NCI-H2196 (cell line): Measurements from ENCODE around the gene ERGIC3.

Experiments used
- DNase-seq: peaks from one replicate; lab custom pipeline; 2025; ENCODE audit not compliant: unreplicated experiment; lab: John Stamatoyannopoulos, UW

ERGIC3 gene

DNA sequence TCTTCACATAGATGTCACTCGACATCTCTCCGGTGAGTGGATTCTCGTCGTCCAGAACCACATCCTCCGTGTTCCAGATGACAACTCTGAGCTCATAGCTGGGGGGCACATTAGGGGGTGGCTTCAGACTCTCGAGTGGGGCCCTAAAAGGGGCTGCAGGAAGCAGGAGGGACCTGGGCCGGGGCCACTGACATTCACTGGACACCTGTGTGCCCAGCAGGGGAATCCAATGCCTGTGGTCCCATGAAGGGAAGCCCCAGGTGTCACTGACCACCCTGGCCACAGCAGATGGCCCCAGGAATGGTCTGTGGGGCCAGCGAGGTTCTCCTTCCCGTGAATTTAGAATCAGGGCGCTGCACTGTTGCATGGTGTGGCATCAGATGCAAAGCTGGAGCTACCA is 18.7 kb downstream of the ERGIC3 start:
- DNase-seq: no peak

DNA sequence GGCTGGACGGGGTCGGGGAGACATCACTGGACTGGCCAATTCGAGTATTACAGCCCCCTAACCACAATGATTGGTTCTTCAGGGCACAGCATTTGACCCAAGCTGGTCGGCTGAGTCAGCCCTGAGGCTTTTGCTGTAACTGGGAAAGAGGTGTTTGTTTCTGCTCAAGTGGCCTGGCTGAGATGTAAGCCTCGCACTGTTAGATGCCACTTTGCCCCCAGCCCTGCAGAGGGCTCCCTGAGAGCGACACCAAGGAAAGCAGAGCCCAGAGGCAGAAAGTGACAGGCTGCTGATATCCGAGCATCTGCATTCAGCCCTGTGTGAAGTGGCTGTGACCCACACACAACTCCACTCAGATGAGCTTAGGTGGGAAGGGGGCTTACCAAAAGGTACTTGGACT is 19.4 kb downstream of the ERGIC3 start:
- peak; percentile 74 for DNase-seq

DNA sequence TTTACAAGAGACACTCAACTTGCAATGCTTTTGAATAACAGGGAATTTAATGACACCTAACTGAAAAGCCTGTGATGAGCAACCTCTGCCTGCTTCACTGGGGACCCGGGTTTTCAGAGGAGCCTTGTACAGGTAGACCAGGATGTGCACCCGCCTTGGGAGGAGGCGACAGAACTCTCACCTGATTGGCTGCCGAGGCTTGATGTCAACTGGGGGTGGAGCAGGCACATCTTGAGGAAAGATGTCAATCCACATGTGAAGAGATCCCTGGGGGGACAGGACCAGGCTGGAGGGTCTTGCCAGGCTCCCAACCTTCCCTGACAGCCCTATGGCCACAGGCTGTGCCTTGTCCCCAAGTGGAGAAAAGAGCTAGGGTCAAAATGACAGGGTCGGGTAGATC is 19.8 kb downstream of the ERGIC3 start:
- DNase-seq: peak; percentile 21

DNA sequence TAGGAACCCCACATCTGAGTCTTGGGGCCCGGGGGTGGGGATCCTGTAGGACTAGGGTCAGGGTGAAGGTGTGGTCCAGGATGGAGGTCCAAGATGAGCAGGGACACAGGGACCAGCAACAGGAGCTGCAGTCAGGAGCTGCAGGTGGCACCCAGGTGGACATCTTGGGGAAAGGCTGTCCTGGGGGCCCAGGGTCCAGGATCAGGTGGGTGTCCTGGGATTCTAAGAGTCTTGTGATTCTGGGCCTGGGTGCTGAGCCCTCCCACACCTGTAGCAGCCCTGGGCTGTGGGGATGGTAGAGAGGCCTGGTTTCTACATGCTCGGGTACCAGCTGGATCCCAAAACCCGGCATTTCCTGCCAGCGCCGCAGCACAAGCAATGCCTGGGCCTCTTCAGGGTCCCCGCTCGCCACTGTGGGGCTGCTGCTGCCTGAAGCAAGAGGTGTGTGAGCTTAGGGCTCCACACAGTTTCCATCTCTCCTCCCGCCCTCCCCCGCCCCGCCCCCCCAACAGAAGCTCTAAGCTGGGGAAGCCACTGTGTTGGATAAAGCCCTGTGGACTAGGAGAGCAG is 20.7 kb downstream of the ERGIC3 start:
- no peak for DNase-seq

DNA sequence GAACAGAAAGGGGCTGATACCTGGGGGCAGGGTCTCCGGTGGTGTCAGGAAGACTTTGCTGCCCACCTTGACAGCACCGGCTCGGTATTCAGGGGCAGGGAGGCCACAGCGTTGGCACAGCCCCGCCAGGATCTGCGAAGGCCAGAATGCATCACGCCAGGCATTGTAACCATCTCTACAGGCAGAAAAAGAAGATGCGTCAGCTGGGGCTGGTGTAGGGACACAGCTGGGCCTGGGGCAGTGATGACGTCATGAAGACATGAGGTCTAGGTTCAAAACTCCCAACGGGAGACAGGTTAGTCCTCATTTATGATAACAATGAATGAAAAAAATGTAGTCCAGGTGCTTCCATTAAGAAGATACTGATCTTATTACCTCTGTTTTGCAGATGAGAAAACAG is 22.0 kb downstream of the ERGIC3 start:
- DNase-seq: no peak

DNA sequence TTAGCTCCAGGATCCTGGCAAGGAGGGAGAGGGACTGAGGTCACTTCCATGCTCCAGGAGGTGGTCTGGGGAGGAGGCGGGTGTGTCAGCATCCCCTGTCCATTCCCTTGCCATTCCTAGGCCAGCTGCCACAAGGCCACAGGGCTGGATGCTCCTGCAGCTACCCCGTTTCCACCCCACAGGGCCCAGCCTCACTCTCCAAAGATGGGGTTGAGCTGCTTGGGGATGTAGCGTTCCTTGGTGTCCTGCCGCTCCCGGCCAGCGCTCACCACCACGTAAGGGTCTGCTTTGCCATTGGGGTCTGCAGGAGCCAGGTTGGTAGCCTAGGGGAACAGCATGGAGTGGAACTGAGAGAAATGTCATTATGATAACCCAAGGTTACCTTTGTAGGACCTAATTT is 23.0 kb downstream of the ERGIC3 start:
- DNase-seq: no peak

DNA sequence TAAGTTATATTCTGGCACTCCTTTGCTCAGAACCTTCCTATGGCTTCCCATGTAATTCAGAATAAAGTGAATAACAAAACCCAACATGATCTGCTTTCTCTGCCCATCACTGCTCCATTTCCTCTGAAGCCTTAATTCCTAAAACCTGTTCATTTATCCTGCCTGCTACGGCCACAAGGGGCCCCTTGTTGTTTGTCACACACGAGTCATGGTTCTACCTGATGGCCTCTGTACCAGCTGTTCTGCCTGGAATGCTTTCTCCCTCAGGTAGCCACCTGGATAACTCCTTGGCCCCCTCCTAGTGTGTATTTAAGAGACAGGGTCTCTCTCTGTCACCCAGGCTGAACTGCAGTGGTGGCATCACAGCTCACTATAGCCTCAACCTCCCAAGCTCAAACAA is 26.8 kb downstream of the ERGIC3 start:
- DNase-seq: peak; percentile 28

DNA sequence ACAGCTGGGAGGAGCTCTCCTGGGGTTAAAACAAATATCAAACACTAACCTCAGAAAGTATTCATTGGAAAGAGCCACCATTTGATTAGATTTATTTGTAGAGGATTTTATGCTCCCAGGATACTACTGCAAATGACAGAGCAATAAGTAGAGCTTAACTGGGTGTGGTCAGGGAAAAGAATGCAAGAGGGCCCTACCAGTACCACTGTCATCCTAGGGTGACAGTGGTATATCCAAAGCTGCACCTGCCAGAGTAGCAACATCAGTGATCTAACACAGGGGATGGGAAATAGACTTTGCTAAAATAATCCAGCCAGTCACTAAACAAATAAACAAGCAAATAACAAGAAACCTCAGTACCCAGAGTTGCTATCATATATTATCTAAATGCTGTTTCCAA is 29.7 kb downstream of the ERGIC3 start:
- DNase-seq: no peak

DNA sequence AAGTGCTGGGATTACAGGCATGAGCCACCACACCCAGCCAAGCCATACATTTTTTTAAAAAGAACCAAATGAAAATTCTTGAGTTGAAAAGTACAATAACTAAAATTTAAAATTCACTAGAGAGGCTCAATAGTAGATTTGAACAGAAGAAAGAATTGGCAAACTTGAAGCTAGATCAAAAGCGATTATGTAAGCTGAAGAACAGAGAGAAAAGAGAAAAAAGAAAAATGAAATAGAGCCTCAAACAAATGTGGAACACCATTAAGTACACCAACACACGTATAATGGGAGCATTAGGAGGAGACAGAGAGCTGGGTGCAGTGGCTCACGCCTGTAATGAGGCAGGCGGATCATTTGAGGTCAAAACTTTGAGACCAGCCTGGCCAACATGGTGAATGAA is 31.0 kb downstream of the ERGIC3 start:
- no peak for DNase-seq

DNA sequence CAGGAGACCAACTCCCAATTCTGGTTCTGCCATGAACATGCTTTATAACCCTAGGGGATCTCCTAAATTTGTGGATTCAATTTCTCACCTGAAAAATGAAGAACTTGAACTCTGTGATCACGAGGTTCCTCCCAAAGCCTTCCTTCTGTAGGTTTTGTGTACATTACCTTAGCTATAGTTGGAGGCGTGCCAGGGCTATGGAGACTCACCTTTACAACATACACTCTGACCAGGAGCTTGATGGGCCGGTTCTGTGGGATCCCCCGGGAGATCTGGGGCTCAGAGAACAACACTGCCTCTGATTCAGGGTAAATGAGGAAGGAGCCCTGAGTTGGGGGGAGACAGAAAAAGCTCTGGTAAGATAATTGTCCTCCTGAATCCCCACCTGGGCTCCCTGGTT is 34.1 kb downstream of the ERGIC3 start:
- DNase-seq: no peak

DNA sequence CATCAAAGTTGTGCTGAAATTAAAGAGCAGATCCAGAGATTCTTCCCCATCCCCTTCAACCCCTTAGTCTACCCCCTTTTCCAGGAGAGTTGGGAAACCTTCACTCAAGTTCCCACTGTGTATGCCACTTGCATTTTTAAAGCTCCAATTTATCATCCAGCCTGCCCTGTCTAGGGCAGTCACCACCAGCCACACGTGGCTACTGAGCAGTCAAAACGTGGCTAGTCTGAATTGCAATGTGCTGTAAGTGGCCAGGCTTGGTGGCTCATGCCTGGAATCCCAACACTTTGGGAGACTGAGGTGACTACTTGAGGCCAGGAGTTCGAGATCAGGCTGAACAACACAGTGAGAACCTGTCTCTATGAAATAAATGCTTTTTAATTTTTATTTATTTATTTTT is 34.9 kb downstream of the ERGIC3 start:
- no peak for DNase-seq

DNA sequence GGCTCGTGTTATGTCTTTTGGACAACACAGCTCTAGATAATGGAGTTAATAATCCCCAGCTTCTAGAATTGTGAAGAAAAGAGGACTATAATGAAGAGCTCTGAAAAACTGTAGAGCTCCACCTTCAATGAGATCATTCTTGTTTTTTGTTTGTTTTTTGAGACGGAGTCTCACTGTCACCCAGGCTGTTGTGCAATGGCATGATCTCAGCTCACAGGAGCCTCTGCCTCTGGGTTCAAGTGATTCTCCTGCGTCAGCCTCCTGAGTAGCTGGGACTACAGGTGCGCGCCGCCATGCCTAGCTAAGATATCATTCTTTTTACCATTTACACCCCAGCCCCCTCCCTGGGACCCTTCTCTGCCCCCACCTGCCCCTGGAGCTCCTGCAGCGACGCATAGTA is 36.6 kb downstream of the ERGIC3 start:
- DNase-seq: no peak

DNA sequence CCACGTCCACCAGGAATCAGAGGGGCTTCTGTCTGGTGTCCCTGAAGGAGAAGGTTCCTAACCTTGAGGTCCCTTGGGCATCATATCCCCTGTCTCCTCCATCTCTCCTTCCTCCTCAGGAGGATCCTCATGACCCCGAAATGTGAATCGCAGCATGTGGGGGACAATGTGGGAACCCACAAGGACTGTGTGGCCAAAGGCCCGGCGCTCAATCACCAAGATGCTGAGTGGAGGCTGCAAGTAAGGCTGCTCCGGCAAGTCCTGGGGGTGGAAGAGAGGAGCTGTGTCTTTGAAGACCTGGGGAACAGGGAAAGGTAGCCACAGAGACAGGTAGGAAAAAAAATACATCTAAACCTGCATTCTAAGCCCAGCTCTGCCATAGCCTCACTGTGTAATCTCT is 37.3 kb downstream of the ERGIC3 start:
- no peak for DNase-seq

DNA sequence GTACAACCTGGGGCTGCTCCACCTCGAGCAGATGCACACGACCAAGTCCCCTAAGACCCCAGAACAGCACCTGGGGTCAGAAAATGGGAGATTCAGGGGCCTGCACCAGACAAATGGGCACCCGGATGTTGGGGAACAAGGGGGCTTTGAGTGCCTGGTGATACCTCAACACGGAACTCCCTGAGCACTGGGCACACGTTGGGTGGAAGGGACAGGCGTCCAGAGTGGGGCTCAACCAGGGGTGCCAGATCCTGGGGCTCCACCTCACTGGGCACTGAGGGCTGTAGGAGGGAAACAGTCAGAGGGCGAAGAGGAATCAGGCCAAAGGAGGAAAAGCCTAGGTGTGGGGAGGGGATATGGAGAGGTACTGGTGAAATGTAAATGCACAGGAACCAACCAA is 40.3 kb downstream of the ERGIC3 start:
- DNase-seq: no peak

DNA sequence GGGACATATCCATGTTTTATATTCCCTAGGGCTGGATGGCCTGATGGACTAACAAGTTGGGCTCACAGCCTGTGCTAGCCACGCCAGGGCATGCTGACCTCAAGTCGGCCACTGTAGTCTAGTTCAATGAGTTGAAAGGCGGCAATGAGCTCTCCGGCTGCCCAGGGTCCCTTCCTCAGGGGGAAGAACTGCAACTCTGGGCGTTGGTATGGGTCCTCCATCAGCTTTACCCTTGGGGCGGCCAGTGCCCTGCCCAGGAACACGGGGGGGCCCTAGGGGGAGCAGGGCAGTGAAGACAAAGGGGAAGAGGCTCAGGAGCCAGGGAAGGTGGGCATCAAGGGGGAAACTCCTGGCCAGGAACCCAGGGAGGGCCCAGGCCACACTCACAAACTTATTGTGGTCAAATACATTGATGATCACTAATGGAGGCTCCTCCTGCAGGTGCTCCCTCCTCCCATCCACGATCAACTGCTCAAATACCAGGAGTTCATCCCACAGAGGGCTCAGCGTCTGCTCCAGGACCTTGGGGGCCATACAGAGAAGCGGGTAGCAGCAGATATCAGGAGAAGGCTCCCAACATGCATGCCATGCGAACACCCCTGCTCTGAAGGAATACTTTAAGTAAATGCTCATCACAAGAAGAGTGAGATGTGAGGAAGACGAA is 41.0 kb downstream of the ERGIC3 start:
- DNase-seq: no peak

DNA sequence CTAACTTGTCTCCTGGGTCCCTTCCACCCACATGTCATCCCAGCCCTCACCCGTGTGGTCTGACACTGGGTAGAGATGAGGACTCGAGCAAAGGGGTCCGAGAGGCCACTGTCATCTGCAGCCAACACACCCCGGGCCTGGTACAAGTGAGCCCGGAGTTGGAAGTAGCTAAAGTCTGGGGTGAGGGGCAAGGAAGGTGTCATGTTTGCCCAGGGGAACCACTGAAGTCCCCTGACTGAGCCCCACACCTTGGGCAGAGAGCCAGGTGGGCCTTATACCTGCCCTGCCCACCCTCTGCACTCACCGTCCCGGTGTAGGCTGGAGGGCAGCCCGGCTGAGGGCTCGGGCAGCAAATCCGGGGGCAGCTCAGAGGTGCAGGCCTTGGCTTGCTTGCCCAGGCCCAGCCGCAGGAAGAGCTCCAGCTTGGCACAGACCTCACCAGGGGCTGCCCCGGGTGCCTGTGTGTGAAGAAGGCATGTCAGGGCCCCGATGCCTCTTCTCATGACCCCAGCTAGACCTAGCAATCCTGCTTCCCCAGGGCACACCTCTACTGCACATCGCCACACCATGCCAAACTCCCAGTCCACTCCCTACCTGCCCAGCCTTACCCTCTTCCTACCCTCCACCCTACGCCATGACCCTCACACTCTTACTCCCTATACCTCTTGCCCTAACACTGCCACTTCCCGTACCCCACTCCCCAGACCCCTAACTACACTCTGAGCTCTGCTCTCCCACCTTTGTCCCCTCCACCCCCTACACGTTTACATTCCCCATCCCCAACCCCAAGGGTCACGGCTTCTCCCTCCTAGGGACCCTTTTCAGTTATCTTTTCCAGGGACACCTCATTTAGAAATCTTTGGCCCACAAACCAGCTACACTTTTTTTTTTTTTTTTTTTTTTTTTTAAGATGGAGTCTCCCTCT is 42.0 kb downstream of the ERGIC3 start:
- no peak for DNase-seq

DNA sequence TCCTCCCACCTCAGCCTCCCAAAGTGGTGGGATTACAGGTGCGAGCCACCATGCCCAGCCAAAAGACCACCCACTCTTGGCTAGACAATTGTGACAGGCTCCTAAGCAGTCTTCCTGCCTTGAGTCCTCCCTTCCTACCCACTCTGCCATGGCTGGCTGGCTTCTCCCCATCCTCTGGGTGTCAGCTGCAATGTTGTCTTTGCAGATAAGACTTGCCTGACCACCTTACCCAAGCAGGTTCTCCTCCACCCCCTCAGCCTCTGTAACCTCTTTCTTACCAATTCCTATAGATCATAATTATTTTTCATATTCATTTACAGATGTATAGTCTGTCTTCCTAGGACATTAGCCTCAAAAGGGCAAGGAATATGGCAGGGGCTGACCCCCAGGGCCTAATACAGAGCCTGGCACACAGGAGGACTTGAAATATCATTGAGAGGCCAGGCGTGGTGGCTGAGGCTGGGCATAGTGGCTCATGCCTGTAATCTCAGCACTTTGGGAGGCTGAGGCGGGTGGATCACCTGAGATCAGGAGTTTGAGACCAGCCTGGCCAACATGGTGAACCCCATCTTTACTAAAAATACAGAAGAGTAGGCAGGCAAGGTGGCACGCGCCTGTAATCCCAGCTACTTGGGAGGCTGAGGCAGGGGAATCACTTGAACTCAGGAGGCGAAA is 45.0 kb downstream of the ERGIC3 start:
- DNase-seq: no peak

DNA sequence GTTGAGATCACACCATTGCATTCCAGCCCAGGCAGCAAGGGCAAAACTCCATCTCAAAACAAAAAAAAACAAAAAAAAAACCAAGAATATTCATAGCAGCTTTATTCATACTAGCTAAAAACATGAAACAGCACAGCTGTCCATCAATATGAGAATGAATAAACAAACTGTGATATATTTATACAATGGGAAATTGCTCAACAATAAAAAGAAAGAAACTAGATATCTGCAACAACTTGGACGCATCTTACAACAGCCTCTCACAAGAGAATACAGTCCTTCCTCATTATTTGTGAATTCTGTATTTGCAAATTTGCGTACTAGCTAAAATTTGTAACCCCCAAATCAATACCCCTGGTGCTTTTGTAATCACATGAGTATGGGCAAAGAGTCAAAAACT is 45.6 kb downstream of the ERGIC3 start:
- DNase-seq: no peak

DNA sequence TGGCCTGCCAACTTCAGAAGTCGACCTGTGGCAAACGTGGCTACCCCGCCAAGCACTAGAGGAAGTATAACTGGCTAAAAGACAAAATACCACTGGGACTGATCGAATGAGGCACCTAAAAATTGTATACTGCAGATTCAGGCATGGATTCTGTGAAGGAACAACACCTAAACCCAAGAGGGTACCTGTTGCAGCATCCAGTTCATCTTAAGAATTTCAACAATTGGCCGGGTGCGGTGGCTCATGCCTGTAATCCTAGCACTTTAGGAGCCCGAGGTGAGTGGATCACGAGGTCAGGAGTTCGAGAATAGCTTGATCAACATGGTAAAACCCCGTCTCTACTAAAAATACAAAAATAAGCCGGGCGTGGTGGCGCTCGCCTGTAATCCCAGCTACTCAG is 46.5 kb downstream of the ERGIC3 start:
- DNase-seq: no peak

DNA sequence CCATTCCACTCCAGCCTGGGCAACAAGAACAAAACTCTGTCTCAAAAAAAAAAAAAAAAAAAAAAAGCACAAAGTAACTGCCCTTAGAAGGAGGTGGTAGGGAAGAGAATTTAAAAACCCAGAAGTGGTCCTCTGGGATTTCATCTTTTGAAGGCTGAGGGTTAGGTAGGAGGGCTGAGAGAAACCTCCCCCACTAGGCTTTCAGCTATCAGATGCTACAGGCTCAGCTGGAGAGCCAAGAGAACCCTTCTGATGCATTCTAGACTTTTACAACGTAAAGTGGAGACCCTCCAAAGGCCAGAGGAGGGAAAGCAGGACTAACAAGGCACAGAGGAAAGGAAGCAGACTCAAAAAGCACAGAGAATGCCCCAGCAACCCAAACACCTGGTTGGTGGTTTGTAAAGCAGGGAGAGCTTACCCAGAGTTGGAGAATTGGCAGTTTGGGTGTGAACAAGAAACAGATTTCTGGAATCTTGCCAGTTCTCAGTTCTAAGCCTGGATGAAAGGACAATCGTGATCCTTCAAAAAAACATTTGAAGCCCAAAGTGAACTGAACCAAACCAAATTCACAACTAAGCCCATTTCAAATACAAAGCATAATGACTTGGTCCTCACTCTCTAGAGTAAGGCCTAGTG is 50.6 kb downstream of the ERGIC3 start:
- peak; percentile 34 for DNase-seq

DNA sequence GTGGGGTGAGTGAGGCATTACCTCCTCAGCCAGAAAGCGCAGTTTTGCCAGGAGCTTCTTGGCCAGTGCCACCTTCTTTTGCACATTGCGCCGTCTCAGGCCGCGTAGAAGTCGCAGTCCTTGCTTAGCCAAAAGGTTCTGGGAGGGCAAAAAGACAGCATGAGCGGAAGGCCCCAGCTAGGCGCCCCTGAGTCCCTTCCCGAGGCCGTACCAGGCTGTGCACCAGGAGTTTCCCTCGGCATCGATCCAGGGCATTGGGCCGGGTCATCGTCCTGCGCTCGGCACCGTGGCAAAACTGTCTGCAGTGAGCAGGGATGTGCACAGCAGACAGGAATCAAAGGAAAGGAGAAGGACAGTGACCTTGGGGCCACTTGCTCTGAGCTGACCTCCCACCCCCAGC is 53.6 kb downstream of the ERGIC3 start:
- no peak for DNase-seq
